KMS-11 (cell line): ENCODE data around the gene CCS.

Experiments
- H2AFZ ChIP-seq: fragments of 200-600 bp; sonication (generic); 2 replicates; pipeline ENCODE4 v1.6.1; 2016; ENCODE audit warnings: antibody characterized with exemption, mixed run types, low read depth
- H3K27ac ChIP-seq: fragments of 200-600 bp; sonication (generic); 2 replicates; pipeline ENCODE4 v1.6.1; 2016; ENCODE audit warnings: mild to moderate bottlenecking, mixed run types
- H3K27me3 ChIP-seq: fragments of 200-600 bp; sonication (generic); 2 replicates; pipeline ENCODE4 v1.6.1; 2017; ENCODE audit warnings: mild to moderate bottlenecking, low read depth, mixed run types, moderate library complexity; ENCODE audit not compliant: insufficient read depth
- H3K36me3 ChIP-seq: fragments of 200-600 bp; sonication (generic); 2 replicates; pipeline ENCODE4 v1.6.1; 2017; ENCODE audit warnings: mild to moderate bottlenecking, mixed run types; ENCODE audit not compliant: insufficient read depth
- H3K4me1 ChIP-seq: fragments of 200-600 bp; sonication (generic); 2 replicates; pipeline ENCODE4 v1.6.1; 2016; ENCODE audit warnings: mild to moderate bottlenecking, low read depth, mixed run types; ENCODE audit not compliant: poor library complexity, severe bottlenecking
- H3K4me2 ChIP-seq: fragments of 200-600 bp; sonication (generic); 2 replicates; pipeline ENCODE4 v1.7.0; 2016; ENCODE audit warnings: mild to moderate bottlenecking, mixed run types
- H3K4me3 ChIP-seq: fragments of 200-600 bp; sonication (generic); IDR thresholded peaks from 2 replicates; pipeline ENCODE4 v1.6.1; 2017; ENCODE audit warnings: low read depth, low read length, mixed read lengths; ENCODE audit not compliant: insufficient read depth
- H3K79me2 ChIP-seq: fragments of 200-600 bp; sonication (generic); 2 replicates; pipeline ENCODE4 v1.6.1; 2016; ENCODE audit warnings: low read depth, mixed run types; ENCODE audit not compliant: insufficient read depth
- H3K9ac ChIP-seq: fragments of 200-600 bp; sonication (generic); 2 replicates; pipeline ENCODE4 v1.6.1; 2016; ENCODE audit warnings: mild to moderate bottlenecking, mixed run types
- H4K20me1 ChIP-seq: fragments of 200-600 bp; sonication (generic); 2 replicates; pipeline ENCODE4 v1.6.1; 2016; ENCODE audit warnings: mild to moderate bottlenecking, mixed run types; ENCODE audit not compliant: insufficient read depth
- CTCF ChIP-seq: fragments of 200-600 bp; sonication (generic); conservative IDR thresholded peaks from 2 replicates; pipeline ENCODE4 v1.6.1; 2017; ENCODE audit warnings: low read depth, mild to moderate bottlenecking, antibody characterized with exemption, low read length, moderate library complexity, mixed read lengths

CCS gene

GRCh38 chr11:66612458-66612857, 19.5 kb downstream of the CCS start:
- H3K27me3 ChIP-seq: no peaks in the 10 kb centered on the region
- H2AFZ ChIP-seq: no peak overlapping the region
- no peak for TF ChIP-seq CTCF
- no peak overlapping the region for H3K27ac ChIP-seq
- peaks cover 4% of the 10 kb centered on the region for H3K4me1 ChIP-seq
- no peak overlapping the region for H3K9ac ChIP-seq
- H4K20me1 ChIP-seq: peaks cover 4% of the 10 kb centered on the region
- no peaks in the 10 kb centered on the region for H3K36me3 ChIP-seq
- no peak overlapping the region for H3K4me2 ChIP-seq
- H3K4me3 ChIP-seq: no peak overlapping the region
- H3K79me2 ChIP-seq: peaks cover 24% of the 10 kb centered on the region

GRCh38 chr11:66614073-66614472, 21.1 kb downstream of the CCS start:
- Histone ChIP-seq H3K79me2 (peaks cover 41% of the 10 kb centered on the region), H3K36me3 (peaks cover 6% of the 10 kb centered on the region; the same call in 1 of the 2 replicates), H3K4me2 (no peak overlapping the region), H2AFZ (no peak overlapping the region), H3K27me3 (no peaks in the 10 kb centered on the region), H3K27ac (no peak overlapping the region), H3K9ac (no peak overlapping the region), H4K20me1 (peaks cover 20% of the 10 kb centered on the region), H3K4me1 (peaks cover 16% of the 10 kb centered on the region), H3K4me3 (no peak overlapping the region)
- no peak for TF ChIP-seq CTCF

GRCh38 chr11:66616379-66617154, 23.6 kb downstream of the CCS start, which contains the start of gene RBM14:
Gene RBM14, plus strand, starts transcription at chr11:66616630. Its CDS starts 91 bp downstream, at chr11:66616721.
- H3K9ac ChIP-seq: peak within 1 kb of the TSS; percentile 97
- H3K4me3 ChIP-seq: no peak within 1 kb of the TSS
- H3K4me2 ChIP-seq: peak within 1 kb of the TSS; percentile 75
- peaks cover 66% of the 10 kb centered on the region for H3K79me2 ChIP-seq
- peaks cover 40% of the 10 kb centered on the region for H4K20me1 ChIP-seq
- H3K4me1 ChIP-seq: peaks cover 38% of the 10 kb centered on the region
- H3K36me3 ChIP-seq: peaks cover 6% of the 10 kb centered on the region; the same call in 1 of the 2 replicates
- no peaks in the 10 kb centered on the region for H3K27me3 ChIP-seq
- peak within 1 kb of the TSS; percentile 72 for H2AFZ ChIP-seq
- no peak for TF ChIP-seq CTCF
- peak within 1 kb of the TSS; percentile 85 for H3K27ac ChIP-seq

GRCh38 chr11:66617155-66617834, 24.3 kb downstream of the CCS start:
- Histone ChIP-seq H3K36me3 (peaks cover 6% of the 10 kb centered on the region; the same call in 1 of the 2 replicates), H3K9ac (peak overlapping the region; percentile 97), H3K4me2 (peak overlapping the region; percentile 75), H2AFZ (no peak overlapping the region), H3K4me3 (no peak overlapping the region), H3K79me2 (peaks cover 73% of the 10 kb centered on the region), H3K27ac (peak overlapping the region; percentile 85; the same call in 1 of the 2 replicates), H4K20me1 (peaks cover 46% of the 10 kb centered on the region), H3K4me1 (peaks cover 39% of the 10 kb centered on the region), H3K27me3 (no peaks in the 10 kb centered on the region)
- no peak for TF ChIP-seq CTCF
